Erythroblast (primary cell): ENCODE data around the gene PLP2.

Source experiments
- GATA1 ChIP-seq: IDR thresholded peaks from 2 replicates; pipeline ENCODE4 v1.6.1; 2011; ENCODE audit warnings: low read depth, mild to moderate bottlenecking, control low read depth, low read length, moderate library complexity
- POLR2A ChIP-seq: IDR thresholded peaks from 2 replicates; pipeline ENCODE4 v1.6.1; 2011; ENCODE audit warnings: mild to moderate bottlenecking, low read length

DNA sequence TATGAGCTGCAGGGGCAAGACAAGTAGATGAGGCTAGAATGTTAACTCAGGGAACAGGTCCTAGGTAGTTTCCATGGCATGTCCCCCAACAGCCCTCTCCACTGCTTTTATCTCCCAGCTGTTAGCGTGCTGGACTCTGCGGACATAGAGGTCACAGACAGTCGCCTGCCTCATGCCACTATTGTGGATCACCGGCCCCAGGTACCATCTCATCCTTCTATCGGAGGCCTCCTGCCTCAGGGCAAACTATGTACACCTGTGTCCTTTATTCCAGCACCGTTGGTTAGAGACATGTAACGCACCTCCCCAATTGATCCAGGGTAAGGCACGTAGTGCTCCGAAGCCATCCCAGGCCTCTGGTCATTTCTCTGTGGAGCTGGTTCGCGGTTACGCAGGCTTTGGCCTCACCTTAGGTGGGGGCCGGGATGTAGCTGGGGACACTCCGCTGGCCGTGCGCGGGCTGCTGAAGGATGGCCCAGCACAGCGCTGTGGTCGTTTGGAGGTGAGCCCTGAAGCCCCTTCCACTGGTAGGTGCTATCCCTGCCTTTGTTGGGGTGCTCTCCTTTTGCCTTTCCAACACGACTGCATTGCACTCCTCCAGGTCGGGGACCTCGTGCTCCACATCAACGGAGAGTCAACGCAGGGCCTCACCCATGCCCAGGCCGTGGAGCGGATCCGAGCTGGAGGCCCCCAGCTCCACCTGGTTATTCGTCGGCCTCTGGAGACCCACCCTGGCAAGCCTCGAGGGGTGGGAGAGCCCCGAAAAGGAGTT, 6.9 kb upstream of the PLP2 start:
- no peak for TF ChIP-seq POLR2A
- TF ChIP-seq GATA1: no peak
